Right kidney (tissue), 1 donor: ENCODE measurements around the gene CCNE1.
"Not testable (repeated sequence)": the region's sequence is repeated elsewhere in the genome, so short reads cannot be mapped to it uniquely, and the experiment has no call there.

ENCODE experiments used
- DNase-seq: peaks from one replicate; pipeline ENCODE4 v3.0.0-alpha.2; 2016

Gene CCNE1

DNA sequence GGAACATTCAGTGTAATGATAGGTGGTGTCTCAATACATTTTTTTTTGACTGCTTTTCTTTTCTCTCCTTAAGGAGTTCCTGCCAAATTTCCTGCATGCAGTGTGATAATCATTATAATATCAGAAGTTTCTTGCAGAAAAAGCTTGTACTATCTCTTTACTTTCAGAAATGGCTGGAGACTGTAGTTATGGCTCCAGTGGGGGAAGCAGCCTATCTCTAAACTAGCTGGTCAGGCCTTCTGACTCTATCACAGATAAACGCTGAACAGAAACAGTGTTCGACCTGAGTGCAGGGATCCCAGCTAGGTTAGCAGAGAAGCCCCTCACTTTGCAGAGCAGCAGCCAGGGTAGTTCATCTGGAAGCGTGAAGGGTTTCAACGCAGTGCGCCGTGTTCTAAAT, 1.9 kb downstream of the CCNE1 start:
- DNase-seq: no peak

DNA sequence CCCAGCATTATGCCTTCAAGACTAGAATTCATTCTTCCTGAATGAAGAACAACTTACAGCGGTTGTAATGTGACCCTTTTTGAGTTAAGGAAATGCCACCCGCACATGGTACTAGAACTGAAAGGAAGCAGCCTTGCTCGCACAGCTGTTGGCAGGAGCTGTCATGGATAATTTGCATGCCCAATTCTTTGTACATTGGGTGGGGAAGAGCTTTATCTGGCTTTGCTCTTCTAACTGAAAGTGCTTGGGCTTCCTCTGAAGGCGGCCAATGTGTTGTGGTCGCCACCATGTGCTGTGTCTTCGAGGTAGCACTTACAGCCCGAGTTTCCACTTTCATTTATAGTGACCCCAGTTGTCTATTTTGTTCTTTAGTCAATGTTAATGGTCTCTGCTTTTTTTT, 3.4 kb downstream of the CCNE1 start:
- DNase-seq: no peak

- DNase-seq: no peak
Observed at GRCh38 chr19:29817316-29817715, 5.5 kb downstream of the CCNE1 start.

DNA sequence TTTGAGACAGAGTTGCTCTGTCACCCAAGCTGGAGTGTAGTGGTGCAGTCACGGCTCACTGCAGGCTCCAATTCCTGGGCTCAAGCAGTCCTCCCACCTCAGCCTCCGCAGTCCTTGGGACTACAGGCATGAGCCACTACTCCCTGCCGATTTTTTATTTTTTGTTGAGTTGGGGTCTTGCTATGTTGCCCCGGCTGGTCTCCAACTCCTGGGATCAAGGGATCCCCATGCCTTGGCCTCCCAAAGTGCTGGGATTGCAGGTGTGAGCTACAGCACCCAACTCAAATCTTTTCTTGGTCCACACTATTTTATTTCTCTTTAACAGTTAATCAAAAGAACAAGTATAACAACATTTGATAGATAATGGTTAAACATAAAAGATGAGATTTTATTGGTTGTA, 7.5 kb downstream of the CCNE1 start:
- no peak for DNase-seq

DNA sequence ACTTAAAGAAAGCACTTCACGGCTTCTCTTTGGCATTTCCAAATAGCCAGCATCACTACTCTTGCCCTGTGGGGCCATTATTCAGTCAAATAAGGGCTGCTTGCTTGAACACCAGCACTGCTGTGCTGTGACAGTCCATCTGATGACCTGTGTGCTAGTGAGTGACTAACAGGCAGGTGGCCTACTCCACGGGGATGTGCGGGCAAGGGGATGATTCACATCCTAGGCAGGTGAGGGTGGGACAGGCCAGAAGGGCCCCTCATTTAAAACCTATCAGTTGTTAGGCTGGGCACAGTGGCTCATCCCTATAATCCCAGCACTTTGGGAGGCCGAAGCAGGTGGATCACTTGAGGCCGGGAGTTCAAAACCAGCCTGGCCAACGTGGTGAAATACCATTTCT, 8.2 kb downstream of the CCNE1 start:
- DNase-seq: no peak

- DNase-seq: no peak
Observed at GRCh38 chr19:29823581-29824330, 12.0 kb downstream of the CCNE1 start.

DNA sequence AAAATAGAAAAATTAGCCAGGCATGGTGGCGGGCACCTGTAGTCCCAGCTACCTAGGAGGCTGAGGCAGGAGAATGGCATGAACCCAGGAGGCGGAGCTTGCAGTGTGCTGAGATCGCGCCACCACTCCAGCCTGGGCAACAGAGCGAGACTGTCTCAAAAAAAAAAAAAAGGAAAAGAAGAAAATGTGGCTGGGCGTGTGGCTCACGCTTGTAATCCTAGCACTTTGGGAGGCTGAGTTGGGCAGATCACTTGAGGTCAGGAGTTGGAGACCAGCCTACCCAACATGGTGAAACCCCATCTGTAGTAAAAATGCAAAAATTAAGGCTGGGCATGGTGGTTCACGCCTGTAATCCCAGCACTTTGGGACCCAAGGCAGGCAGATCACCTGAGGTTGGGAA, 13.5 kb downstream of the CCNE1 start:
- DNase-seq: not testable (repeated sequence)

GRCh38 chr19:29831041-29831548, 19.3 kb downstream of the CCNE1 start:
- no peak for DNase-seq

GRCh38 chr19:29831686-29832085, 19.9 kb downstream of the CCNE1 start:
- no peak for DNase-seq

DNA sequence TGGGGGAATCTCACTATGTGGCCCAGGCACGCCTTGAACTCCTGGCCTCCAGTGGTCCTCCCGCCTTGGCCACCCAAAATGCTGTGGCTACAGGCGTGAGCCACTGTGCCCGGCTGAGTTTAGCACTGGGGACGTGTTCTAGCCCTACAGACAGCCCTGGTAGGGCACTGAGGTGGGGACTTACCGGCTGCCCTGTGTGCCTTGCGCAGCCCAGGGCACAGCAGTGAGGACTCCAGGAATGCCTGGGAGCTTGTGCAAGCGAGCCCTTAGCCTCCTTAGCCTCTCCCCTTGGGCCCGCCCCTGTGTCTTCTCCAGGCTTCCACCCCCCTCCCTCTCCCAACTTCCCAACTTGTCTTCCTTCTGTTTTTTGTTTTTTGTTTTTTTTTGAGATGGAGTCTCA, 21.0 kb downstream of the CCNE1 start:
- DNase-seq: no peak

DNA sequence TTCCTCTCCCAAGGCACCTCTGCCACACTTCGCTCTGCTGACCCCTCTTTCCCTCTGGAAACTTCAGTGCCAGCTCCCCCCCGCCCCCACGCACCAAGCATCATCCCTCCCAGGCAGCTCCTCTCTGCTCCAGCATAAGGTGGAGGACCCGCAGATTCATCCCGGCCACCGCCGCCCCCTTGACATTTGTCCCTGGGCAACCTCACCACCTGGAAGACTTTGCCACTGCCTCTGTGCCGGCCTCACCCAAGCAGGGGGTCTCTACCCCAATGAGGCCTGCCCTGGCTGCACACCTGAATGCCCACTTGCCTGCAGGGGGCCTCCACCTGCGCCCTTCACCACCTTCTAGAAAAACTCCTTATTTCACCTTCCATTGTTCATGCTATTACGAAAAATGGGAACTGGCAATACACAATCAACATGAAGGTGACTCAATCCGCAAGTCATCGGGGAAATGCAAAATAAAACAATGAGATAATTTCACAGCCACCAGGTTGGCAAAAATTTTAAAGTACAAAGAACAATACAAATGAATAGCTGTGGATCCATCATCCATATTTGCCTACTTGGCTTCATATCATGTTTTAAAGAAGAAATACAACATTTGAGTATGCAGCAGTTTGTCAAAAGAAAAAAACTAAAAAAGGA, 21.9 kb downstream of the CCNE1 start:
- DNase-seq: no peak

GRCh38 chr19:29834991-29835846, 23.4 kb downstream of the CCNE1 start:
- no peak for DNase-seq

DNA sequence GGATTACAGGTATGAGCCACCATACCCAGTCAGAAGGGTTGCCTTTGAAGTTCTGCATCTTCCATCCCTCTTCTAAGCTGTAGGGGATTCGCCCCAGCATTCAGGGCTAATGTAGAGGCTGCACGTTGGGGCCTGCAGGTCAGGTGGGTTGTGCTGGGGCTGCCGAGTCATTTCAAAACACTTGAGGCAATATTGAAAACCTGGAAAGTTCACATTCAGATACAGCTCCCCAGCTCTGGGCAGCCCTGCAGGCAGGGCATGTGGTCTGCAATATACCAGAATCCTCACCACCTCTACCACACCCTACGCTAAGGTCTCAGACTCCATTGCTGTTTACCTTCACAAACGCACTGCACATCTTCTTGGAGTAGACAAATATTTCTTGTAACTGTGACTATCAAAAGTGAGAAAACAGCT, 24.6 kb downstream of the CCNE1 start:
- DNase-seq: no peak

GRCh38 chr19:29837448-29837981, 25.7 kb downstream of the CCNE1 start:
- no peak for DNase-seq

DNA sequence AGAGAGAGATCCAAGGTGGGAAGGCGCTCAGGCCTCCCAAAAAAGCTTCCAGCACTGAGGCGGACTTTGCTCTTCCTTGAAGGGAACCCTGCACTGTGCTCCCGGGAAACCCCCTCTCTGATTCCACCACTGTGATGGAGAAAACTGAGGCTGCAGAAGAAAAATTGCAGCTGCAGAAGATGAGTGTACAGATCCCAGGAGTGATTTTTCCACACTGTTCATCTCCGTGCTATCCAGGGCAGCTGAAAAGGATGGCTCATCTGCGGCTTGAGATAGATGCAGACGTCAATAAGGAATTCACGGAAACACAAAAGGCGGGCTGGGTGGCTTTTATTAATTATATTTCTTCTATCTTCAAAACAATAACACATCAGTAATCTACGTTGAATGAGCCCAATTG, 26.2 kb downstream of the CCNE1 start:
- DNase-seq: no peak

- DNase-seq: no peak
Observed at GRCh38 chr19:29840066-29840950, 28.5 kb downstream of the CCNE1 start.

GRCh38 chr19:29841209-29841558, 29.4 kb downstream of the CCNE1 start:
- no peak for DNase-seq

DNA sequence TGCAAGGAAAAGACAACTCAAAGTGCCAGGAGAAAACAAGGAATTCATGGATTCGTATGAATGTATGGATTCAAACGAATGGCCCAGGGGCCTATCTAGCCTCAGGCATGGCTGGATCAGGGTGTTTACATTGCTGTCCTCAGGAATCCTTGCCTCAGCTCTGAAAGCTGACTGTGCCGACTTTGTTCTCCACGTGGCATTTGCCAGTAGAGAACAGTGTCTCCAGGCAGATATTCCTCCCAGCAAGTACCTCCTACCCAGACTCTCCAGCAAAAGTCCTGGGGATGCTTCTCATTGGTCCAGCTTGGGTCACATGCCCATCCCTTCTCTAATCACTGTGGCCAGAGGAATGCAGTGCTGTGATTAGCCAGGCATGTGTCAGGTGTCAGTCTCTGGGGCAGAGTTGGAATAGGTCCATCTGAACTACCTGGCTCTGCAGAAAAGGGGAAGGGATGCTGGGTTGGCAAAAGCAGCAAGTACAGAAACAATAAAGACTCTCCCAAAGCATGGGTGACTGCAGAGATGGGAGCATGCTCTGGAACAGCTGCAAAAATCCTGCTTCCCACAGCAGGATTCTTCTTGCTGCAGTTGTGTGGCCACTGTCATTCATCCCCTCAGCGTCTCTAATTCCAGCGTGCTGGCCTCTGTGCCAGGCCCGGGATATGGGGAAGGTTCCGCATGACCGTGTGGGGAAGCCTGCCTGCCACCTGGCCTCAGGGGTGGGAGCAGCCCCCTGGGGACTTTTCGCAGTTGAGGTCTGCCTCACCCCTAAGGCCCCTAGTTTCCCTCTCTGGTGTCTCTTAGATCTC, 30.0 kb downstream of the CCNE1 start:
- DNase-seq: no peak

- no peak for DNase-seq
Observed at GRCh38 chr19:29842471-29843179, 30.8 kb downstream of the CCNE1 start.
